Astrocyte (in vitro differentiated cells and primary cell): ENCODE data around the gene UGT1A8. TPM values are rescaled to one million over a fixed set of nuclear protein-coding genes. Genes with fewer than 3 reads are reported as not detected.
"Not testable (repeated sequence)": the region's sequence is repeated elsewhere in the genome, so short reads cannot be mapped to it uniquely, and the experiment has no call there.

Experiments used
- DNase-seq: peaks from one replicate; pipeline ENCODE4 v3.0.0-alpha.2; 2010; ENCODE audit warnings: low read depth
- FAIRE-seq: peaks from 2 replicates; lab custom pipeline; 2011; peaks lifted over from hg19 to GRCh38; lab: Jason Lieb, UNC
- H2AFZ ChIP-seq: 2 replicates; pipeline ENCODE4 v1.6.0; 2012; ENCODE audit warnings: low read depth, low read length, inconsistent platforms
- H3K27ac ChIP-seq: 2 replicates; pipeline ENCODE4 v1.5.1; 2011; ENCODE audit warnings: low read depth, low read length, inconsistent platforms
- H3K27me3 ChIP-seq: 2 replicates; pipeline ENCODE4 v1.6.0; 2011; ENCODE audit warnings: low read length, inconsistent platforms; ENCODE audit not compliant: insufficient read depth
- H3K36me3 ChIP-seq: 2 replicates; pipeline ENCODE4 v1.5.1; 2011; ENCODE audit warnings: low read length, inconsistent platforms; ENCODE audit not compliant: insufficient read depth
- H3K4me1 ChIP-seq: 2 replicates; pipeline ENCODE4 v1.5.1; 2011; ENCODE audit warnings: low read length, inconsistent platforms; ENCODE audit not compliant: insufficient read depth
- H3K4me2 ChIP-seq: 2 replicates; pipeline ENCODE4 v1.6.0; 2012; ENCODE audit warnings: low read length, inconsistent platforms
- H3K4me3 ChIP-seq: 2 replicates; pipeline ENCODE4 v1.5.1; 2011; ENCODE audit warnings: low read depth, mild to moderate bottlenecking, low read length, inconsistent platforms; ENCODE audit not compliant: insufficient read depth
- H3K79me2 ChIP-seq: 2 replicates; pipeline ENCODE4 v1.6.0; 2012; ENCODE audit warnings: mild to moderate bottlenecking, low read length, inconsistent platforms; ENCODE audit not compliant: insufficient read depth
- H3K9ac ChIP-seq: 2 replicates; pipeline ENCODE4 v1.6.0; 2012; ENCODE audit warnings: mild to moderate bottlenecking, low read length, inconsistent platforms
- H3K9me3 ChIP-seq: 2 replicates; pipeline ENCODE4 v1.5.1; 2012; ENCODE audit warnings: low read depth, mild to moderate bottlenecking, low read length, inconsistent platforms; ENCODE audit not compliant: insufficient read depth
- H4K20me1 ChIP-seq: 2 replicates; pipeline ENCODE4 v1.6.0; 2012; ENCODE audit warnings: low read length, inconsistent platforms; ENCODE audit not compliant: insufficient read depth
- H3K27ac Mint-ChIP-seq: one replicate; pipeline ENCODE4 v1.8.0; 2021; ENCODE audit warnings: mild to moderate bottlenecking, mixed read lengths; ENCODE audit not compliant: unreplicated experiment
- H3K27me3 Mint-ChIP-seq: one replicate; pipeline ENCODE4 v1.8.0; 2021; ENCODE audit warnings: low read depth, mixed read lengths; ENCODE audit not compliant: unreplicated experiment
- H3K36me3 Mint-ChIP-seq: one replicate; pipeline ENCODE4 v1.8.0; 2021; ENCODE audit warnings: low read depth, mixed read lengths; ENCODE audit not compliant: unreplicated experiment
- H3K4me1 Mint-ChIP-seq: one replicate; pipeline ENCODE4 v1.8.0; 2021; ENCODE audit warnings: low read depth, mixed read lengths; ENCODE audit not compliant: unreplicated experiment
- H3K4me3 Mint-ChIP-seq: one replicate; pipeline ENCODE4 v1.8.0; 2021; ENCODE audit warnings: mild to moderate bottlenecking, moderate library complexity, mixed read lengths; ENCODE audit not compliant: unreplicated experiment
- H3K9me3 Mint-ChIP-seq: one replicate; pipeline ENCODE4 v1.8.0; 2021; ENCODE audit warnings: mild to moderate bottlenecking, mixed read lengths; ENCODE audit not compliant: unreplicated experiment
- CTCF ChIP-seq: IDR thresholded peaks from 2 replicates; pipeline ENCODE4 v1.5.1; 2011; ENCODE audit warnings: low read depth, mild to moderate bottlenecking, inconsistent platforms, low read length, moderate library complexity; ENCODE audit not compliant: insufficient read depth
- EZH2 ChIP-seq: IDR thresholded peaks from 2 replicates; pipeline ENCODE4 v1.6.1; 2012; ENCODE audit warnings: mild to moderate bottlenecking, low read length, inconsistent platforms; ENCODE audit not compliant: insufficient read depth
- total RNA-seq: library from RNA; stranded (reverse); gene quantifications from 2 replicates; pipeline ENCODE4 v1.2.1, GENCODE V29; 2021

The UGT1A8 gene
- total RNA-seq, 1 donor from 2014 or later = not detected

DNA sequence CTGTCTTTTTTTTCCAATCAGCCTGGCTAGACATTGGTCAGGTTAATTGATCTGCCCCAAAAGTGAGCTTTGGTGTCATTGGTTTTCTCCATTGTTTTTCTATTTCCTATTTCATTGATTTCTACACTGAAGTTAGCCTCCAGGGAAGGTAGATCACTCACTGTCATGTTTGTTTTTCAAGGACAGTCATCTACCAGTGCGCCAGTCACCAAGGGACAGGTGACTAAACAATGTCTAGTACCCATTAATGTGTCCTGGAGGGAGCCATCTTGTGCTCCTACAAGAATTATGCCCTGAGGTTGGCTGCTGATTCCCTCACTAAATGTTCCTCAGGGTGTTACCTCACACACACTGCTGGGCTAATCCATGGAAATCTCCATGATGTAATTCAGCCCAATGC is 33.2 kb upstream of the UGT1A8 start:
- DNase-seq (no peak), FAIRE-seq (no peak)
- Mint-ChIP-seq H3K27me3 (peaks cover 3% of the 10 kb centered on the region), H3K27ac (no peak overlapping the region), H3K4me3 (no peak overlapping the region), H3K9me3 (no peaks in the 10 kb centered on the region), H3K36me3 (no peaks in the 10 kb centered on the region), H3K4me1 (no peaks in the 10 kb centered on the region)
- no peaks in the 10 kb centered on the region for H3K36me3 ChIP-seq
- H3K4me3 ChIP-seq = no peak overlapping the region
- H3K9ac ChIP-seq = no peak overlapping the region
- no peaks in the 10 kb centered on the region for H4K20me1 ChIP-seq
- no peaks in the 10 kb centered on the region for H3K79me2 ChIP-seq
- no peak overlapping the region for H2AFZ ChIP-seq
- no peaks in the 10 kb centered on the region for H3K9me3 ChIP-seq
- H3K4me1 ChIP-seq = no peaks in the 10 kb centered on the region
- TF ChIP-seq CTCF (no peak), EZH2 (no peak)
- no peak overlapping the region for H3K27ac ChIP-seq
- peaks cover 6% of the 10 kb centered on the region for H3K27me3 ChIP-seq
- H3K4me2 ChIP-seq = no peak overlapping the region

- Mint-ChIP-seq H3K36me3 (no peaks in the 10 kb centered on the region), H3K4me1 (no peaks in the 10 kb centered on the region)
- H3K36me3 ChIP-seq = no peaks in the 10 kb centered on the region
These were observed 29.0 kb upstream of the UGT1A8 start for GRCh38 chr2:233588400-233588799.

GRCh38 chr2:233592706-233593105 is 24.7 kb upstream of the UGT1A8 start:
- H3K36me3 Mint-ChIP-seq, DNase-seq: not testable (repeated sequence)

More at GRCh38 chr2:233588400-233588799, 29.0 kb upstream of the UGT1A8 start:
- H3K9me3 Mint-ChIP-seq = no peaks in the 10 kb centered on the region
- FAIRE-seq (no peak), DNase-seq (no peak)
- Histone ChIP-seq H3K9me3 (no peaks in the 10 kb centered on the region), H3K4me2 (no peak overlapping the region), H4K20me1 (no peaks in the 10 kb centered on the region), H3K4me3 (no peak overlapping the region), H3K27me3 (peaks cover 6% of the 10 kb centered on the region), H3K27ac (no peak overlapping the region), H3K9ac (no peak overlapping the region), H3K79me2 (no peaks in the 10 kb centered on the region), H3K4me1 (no peaks in the 10 kb centered on the region), H2AFZ (no peak overlapping the region)
- TF ChIP-seq CTCF (no peak), EZH2 (no peak)
- peaks cover 3% of the 10 kb centered on the region for H3K27me3 Mint-ChIP-seq
- no peak overlapping the region for H3K4me3 Mint-ChIP-seq
- H3K27ac Mint-ChIP-seq = no peak overlapping the region

More at GRCh38 chr2:233592706-233593105, 24.7 kb upstream of the UGT1A8 start:
- not testable (repeated sequence) for H3K9ac ChIP-seq, H3K79me2 ChIP-seq, H3K27ac ChIP-seq, H4K20me1 ChIP-seq, H3K4me3 Mint-ChIP-seq, H3K4me1 Mint-ChIP-seq, H3K27ac Mint-ChIP-seq, H3K4me3 ChIP-seq, FAIRE-seq, H3K4me1 ChIP-seq, H3K36me3 ChIP-seq, H3K27me3 ChIP-seq, H3K9me3 Mint-ChIP-seq, H2AFZ ChIP-seq, H3K27me3 Mint-ChIP-seq, H3K4me2 ChIP-seq, H3K9me3 ChIP-seq
